DND-41 (cell line): ENCODE data around the gene ORAI1.

Experiments used
- CTCF ChIP-seq: IDR thresholded peaks from 2 replicates; pipeline ENCODE4 v1.5.1; 2012; ENCODE audit warnings: borderline replicate concordance, low read length, moderate library complexity, mild to moderate bottlenecking; ENCODE audit not compliant: poor library complexity, severe bottlenecking; ENCODE audit errors: extremely low read depth
- EZH2 ChIP-seq: IDR thresholded peaks from 3 replicates; pipeline ENCODE4 v1.6.1; 2012; ENCODE audit warnings: borderline replicate concordance, low read depth, mild to moderate bottlenecking, moderate library complexity, low read length, inconsistent platforms; ENCODE audit not compliant: severe bottlenecking

DNA sequence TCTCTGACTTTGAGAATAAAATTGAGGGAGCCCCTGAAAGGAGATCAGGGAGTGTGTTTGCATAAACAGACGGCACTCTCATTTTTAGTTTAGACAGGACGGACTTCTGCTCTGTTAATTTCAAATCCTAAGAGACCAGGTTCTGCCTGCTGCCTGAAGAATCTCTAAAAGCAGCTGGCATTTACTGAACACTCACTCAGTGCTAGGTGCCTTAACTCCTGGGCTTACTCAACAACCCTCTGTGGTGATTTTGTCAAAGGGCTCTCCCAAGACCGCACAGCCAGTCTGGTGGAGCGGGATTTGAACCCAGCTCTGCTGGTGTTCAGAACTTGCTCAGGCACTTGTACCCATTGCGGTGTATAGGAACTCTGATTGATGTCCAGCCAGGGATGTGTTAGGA, 2.2 kb downstream of the ORAI1 start:
- TF ChIP-seq CTCF (no peak), EZH2 (no peak)
